22Rv1 (cell line): ENCODE measurements around the gene PDE10A.

ENCODE experiments used
- ZFX ChIP-seq: fragments of 450-650 bp; IDR thresholded peaks from 2 replicates; pipeline ENCODE4 v1.6.1; 2017; ENCODE audit warnings: antibody characterized with exemption, borderline replicate concordance
- TF ChIP-seq, protein P1 (sequence below): fragments of 450-650 bp; IDR thresholded peaks from 2 replicates; pipeline ENCODE4 v1.5.1; 2017; ENCODE audit warnings: mild to moderate bottlenecking

DNA sequence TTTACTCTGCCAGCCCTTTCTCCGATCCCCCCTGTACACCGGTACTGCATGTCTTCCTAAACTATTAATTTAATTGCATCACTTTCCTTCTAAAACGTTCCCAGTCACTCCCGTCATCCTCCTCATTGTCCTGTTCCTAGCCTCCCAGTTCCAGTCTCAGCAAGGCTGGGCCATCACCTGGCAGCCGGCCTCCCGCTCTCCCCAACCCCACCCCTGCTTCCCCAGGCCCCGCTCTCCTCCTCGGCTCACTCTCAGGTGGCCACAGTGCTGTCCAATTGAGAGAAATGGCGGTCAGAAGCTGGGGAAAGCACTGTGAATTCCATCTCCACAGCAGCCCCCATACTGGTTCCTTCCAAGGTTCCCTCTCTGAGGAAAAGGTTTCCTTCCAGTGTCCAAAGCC is 8.9 kb downstream of the PDE10A start:
- TF ChIP-seq, protein P1, sequence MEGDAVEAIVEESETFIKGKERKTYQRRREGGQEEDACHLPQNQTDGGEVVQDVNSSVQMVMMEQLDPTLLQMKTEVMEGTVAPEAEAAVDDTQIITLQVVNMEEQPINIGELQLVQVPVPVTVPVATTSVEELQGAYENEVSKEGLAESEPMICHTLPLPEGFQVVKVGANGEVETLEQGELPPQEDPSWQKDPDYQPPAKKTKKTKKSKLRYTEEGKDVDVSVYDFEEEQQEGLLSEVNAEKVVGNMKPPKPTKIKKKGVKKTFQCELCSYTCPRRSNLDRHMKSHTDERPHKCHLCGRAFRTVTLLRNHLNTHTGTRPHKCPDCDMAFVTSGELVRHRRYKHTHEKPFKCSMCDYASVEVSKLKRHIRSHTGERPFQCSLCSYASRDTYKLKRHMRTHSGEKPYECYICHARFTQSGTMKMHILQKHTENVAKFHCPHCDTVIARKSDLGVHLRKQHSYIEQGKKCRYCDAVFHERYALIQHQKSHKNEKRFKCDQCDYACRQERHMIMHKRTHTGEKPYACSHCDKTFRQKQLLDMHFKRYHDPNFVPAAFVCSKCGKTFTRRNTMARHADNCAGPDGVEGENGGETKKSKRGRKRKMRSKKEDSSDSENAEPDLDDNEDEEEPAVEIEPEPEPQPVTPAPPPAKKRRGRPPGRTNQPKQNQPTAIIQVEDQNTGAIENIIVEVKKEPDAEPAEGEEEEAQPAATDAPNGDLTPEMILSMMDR = no peak
- TF ChIP-seq ZFX = no peak
